Epithelial cell of esophagus (primary cell): ENCODE results near the gene RIT2.

Experiments
- DNase-seq: peaks from one replicate; pipeline ENCODE4 v3.0.0; 2010; ENCODE audit warnings: low read depth
- H3K4me3 ChIP-seq: 2 replicates; pipeline ENCODE4 v1.5.1; 2011; ENCODE audit warnings: mild to moderate bottlenecking, low read length, control low read depth
- TF ChIP-seq, protein P1 (sequence below): IDR thresholded peaks from 2 replicates; pipeline ENCODE4 v1.5.1; 2011; ENCODE audit warnings: low read depth, mild to moderate bottlenecking, low read length, control low read depth, inconsistent platforms; ENCODE audit not compliant: insufficient read depth; ENCODE audit errors: missing control alignments

Gene RIT2

GRCh38 chr18:43009674-43010073 lies 105.8 kb downstream of the RIT2 start:
- DNase-seq = no peak

GRCh38 chr18:43007365-43007764 lies 108.1 kb downstream of the RIT2 start:
- H3K4me3 ChIP-seq = no peak overlapping the region
- TF ChIP-seq, protein P1, sequence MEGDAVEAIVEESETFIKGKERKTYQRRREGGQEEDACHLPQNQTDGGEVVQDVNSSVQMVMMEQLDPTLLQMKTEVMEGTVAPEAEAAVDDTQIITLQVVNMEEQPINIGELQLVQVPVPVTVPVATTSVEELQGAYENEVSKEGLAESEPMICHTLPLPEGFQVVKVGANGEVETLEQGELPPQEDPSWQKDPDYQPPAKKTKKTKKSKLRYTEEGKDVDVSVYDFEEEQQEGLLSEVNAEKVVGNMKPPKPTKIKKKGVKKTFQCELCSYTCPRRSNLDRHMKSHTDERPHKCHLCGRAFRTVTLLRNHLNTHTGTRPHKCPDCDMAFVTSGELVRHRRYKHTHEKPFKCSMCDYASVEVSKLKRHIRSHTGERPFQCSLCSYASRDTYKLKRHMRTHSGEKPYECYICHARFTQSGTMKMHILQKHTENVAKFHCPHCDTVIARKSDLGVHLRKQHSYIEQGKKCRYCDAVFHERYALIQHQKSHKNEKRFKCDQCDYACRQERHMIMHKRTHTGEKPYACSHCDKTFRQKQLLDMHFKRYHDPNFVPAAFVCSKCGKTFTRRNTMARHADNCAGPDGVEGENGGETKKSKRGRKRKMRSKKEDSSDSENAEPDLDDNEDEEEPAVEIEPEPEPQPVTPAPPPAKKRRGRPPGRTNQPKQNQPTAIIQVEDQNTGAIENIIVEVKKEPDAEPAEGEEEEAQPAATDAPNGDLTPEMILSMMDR = no peak
- DNase-seq = no peak

More at GRCh38 chr18:43009674-43010073, 105.8 kb downstream of the RIT2 start:
- no peak overlapping the region for H3K4me3 ChIP-seq
- TF ChIP-seq, protein P1 = no peak

GRCh38 chr18:43004421-43004820 lies 111.1 kb downstream of the RIT2 start:
- no peak for DNase-seq
- TF ChIP-seq, protein P1 = no peak
- H3K4me3 ChIP-seq = no peak overlapping the region

- TF ChIP-seq, protein P1 = no peak
- no peak for DNase-seq
- H3K4me3 ChIP-seq = no peak overlapping the region
Observed at GRCh38 chr18:43001821-43002220, 113.7 kb downstream of the RIT2 start.

DNA sequence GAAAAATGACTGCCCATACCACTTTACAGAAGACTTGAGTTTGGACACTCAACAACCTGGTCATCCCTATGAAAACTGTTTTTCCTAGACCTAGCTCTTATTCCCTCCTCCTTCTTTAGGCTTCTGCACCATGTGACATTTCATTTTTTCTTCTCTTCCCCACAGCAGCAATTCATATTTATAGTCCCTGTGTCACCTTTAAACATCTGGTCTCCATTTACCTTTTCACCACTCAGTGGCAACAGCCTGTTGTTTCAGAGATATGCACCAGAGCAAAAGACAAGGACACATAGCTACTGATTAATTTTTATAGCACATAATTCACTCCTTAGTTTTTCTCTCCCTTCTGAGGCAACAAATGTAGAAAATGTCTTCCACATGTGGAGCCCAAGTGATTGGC lies 118.7 kb downstream of the RIT2 start:
- no peak for DNase-seq
- H3K4me3 ChIP-seq = no peak overlapping the region
- TF ChIP-seq, protein P1 = no peak

GRCh38 chr18:42980426-42980825 lies 135.1 kb downstream of the RIT2 start:
- no peak for DNase-seq
- TF ChIP-seq, protein P1 = no peak
- no peak overlapping the region for H3K4me3 ChIP-seq

- no peak for DNase-seq
- TF ChIP-seq, protein P1 = no peak
- no peak overlapping the region for H3K4me3 ChIP-seq
Observed at GRCh38 chr18:42977982-42978637, 137.4 kb downstream of the RIT2 start.
